Stimulated activated CD4-positive, alpha-beta T cell treated with anti-CD3 and anti-CD28 coated beads, TNF-alpha, amount 100 ng/mL, for 4 hours (primary cell): ENCODE measurements around the gene PSORS1C2.

Source experiments
- DNase-seq, 3 experiments: peaks; one replicate each; pipeline ENCODE4 v3.0.0-alpha.2; 2020; ENCODE audit warnings: low read depth in 3 of 3

The PSORS1C2 gene

GRCh38 chr6:31114541-31114878 lies 24.4 kb downstream of the PSORS1C2 start, which contains the start of gene PSORS1C1:
TSS of gene PSORS1C1 (plus strand) at chr6:31114800. CDS start at chr6:31129633, 14,833 bp downstream.
- no peak for DNase-seq

GRCh38 chr6:31113861-31114540 lies 24.9 kb downstream of the PSORS1C2 start:
- DNase-seq = no peak

GRCh38 chr6:31112478-31112877 lies 26.4 kb downstream of the PSORS1C2 start, which contains the start of gene C6orf15:
TSS of gene C6orf15 (minus strand) at chr6:31112575. CDS start at chr6:31112555, 20 bp downstream.
- no peak for DNase-seq

GRCh38 chr6:31111712-31112111 lies 27.2 kb downstream of the PSORS1C2 start:
- no peak for DNase-seq

GRCh38 chr6:31110825-31111582 lies 27.9 kb downstream of the PSORS1C2 start:
- no peak for DNase-seq

- DNase-seq = no peak
Observed at GRCh38 chr6:31107052-31107451, 31.8 kb downstream of the PSORS1C2 start.

- DNase-seq = no peak
Observed at GRCh38 chr6:31103136-31103535, 35.7 kb downstream of the PSORS1C2 start.

- no peak for DNase-seq
Observed at GRCh38 chr6:31098449-31098938, 40.4 kb downstream of the PSORS1C2 start.

GRCh38 chr6:31096656-31097055 lies 42.2 kb downstream of the PSORS1C2 start:
- DNase-seq = no peak

GRCh38 chr6:31096215-31096614 lies 42.7 kb downstream of the PSORS1C2 start:
- DNase-seq = no peak

GRCh38 chr6:31094389-31094881 lies 44.4 kb downstream of the PSORS1C2 start:
- DNase-seq = peak in 2 of 3 experiments; percentile 15 to 19

- DNase-seq = no peak
Observed at GRCh38 chr6:31092769-31093505, 45.9 kb downstream of the PSORS1C2 start.

GRCh38 chr6:31092238-31092637 lies 46.6 kb downstream of the PSORS1C2 start:
- no peak for DNase-seq

- DNase-seq = no peak
Observed at GRCh38 chr6:31091680-31092079, 47.2 kb downstream of the PSORS1C2 start.

GRCh38 chr6:31090973-31091364 lies 47.9 kb downstream of the PSORS1C2 start:
- no peak for DNase-seq

- no peak for DNase-seq
Observed at GRCh38 chr6:31090275-31090972, 48.4 kb downstream of the PSORS1C2 start.
